ENCODE data around the gene HOXC11.

Gene HOXC11

DNA sequence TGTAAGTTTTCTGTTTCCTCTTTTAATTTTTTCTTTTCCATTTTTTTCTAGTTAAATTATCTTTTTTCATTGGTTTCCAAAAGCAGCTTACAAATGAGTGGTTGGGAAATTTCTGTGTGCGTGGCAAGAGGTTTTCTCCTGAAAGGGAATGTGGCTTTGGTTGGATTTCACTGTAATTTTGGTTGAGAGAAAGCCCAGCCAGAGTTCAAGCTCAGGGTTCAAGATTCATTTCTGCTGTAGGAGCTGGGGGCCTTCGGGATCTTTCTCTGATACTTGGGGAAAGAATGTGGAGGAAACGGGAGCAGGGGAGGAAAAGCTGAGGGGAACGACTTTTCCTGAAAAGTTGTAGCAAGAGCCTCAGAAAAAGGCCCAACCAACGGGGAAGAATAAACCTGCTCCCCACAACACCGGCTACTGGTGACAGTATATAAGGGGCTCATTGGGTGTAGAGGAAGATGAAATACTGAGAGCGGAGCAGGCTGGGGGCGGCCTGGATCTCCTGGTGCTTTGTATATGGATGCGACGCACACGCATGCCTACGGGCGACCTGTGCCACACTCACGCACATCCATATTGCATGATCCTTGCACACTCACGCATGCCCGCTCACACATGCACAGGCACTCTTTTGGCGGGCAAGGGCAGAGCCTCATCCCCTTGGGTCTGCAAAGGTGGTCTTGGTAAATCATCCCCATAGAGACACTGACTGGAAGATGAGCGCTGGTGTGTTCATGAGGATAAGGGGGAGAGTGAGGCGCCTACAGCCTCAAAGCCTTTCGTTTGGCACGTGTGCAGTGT lies 14.0 kb downstream of the HOXC11 start:
- no peak for DNase-seq

GRCh38 chr12:53987787-53988230 lies 14.9 kb downstream of the HOXC11 start:
- no peak for DNase-seq

- no peak for DNase-seq
Measured at GRCh38 chr12:53988541-53989226, 15.8 kb downstream of the HOXC11 start.

DNA sequence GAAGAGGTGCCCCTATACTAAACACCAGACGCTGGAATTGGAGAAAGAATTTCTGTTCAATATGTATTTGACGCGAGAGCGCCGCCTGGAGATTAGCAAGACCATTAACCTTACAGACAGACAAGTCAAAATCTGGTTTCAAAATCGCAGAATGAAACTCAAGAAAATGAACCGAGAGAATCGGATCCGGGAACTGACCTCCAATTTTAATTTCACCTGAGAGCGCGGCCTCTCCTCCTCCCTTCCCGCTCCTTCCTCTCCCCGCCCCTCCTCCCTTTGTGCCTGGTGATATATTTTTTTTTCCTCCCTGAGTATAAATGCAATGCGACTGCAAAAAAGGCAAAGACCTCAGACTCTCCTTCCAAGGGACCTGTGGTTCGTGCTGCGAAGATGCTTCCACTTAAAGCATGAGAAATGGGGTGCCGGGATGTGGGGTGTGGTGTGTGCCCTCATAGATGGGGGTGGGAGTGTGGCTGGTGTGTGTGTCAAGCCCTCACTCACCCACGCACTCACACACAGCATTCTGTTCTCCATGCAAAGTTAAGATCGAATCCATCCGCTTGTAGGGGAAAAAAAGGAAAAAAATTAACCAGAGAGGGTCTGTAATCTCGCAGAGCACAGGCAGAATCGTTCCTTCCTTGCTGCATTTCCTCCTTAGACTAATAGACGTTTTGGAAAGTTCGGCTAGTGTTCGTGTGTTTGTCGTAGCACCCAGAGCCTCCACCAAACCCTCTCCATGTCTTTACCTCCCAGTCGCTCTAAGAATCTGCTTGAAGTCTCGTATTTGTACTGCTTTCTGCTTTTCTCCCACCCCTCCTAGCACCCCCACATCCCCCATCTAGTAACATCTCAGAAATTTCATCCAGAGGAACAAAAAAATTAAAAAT lies 16.5 kb downstream of the HOXC11 start:
- DNase-seq = peak; percentile 55

- DNase-seq = no peak
Measured at GRCh38 chr12:53990311-53991076, 17.6 kb downstream of the HOXC11 start.

GRCh38 chr12:53991077-53991460 lies 18.1 kb downstream of the HOXC11 start:
- DNase-seq = no peak

- no peak for DNase-seq
Measured at GRCh38 chr12:53992377-53992889, 19.5 kb downstream of the HOXC11 start.

GRCh38 chr12:53993162-53994008 lies 20.5 kb downstream of the HOXC11 start:
- no peak for DNase-seq

- no peak for DNase-seq
Measured at GRCh38 chr12:53994009-53994263, 21.0 kb downstream of the HOXC11 start.

GRCh38 chr12:53994264-53995001 lies 21.5 kb downstream of the HOXC11 start:
- no peak for DNase-seq

GRCh38 chr12:53995002-53995377 lies 22.1 kb downstream of the HOXC11 start:
- DNase-seq = no peak

- DNase-seq = no peak
Measured at GRCh38 chr12:53995378-53996239, 22.7 kb downstream of the HOXC11 start.

GRCh38 chr12:53996240-53997203 lies 23.6 kb downstream of the HOXC11 start:
- DNase-seq = no peak

GRCh38 chr12:53997204-53998109 lies 24.5 kb downstream of the HOXC11 start:
- no peak for DNase-seq

GRCh38 chr12:53998110-53998899 lies 25.4 kb downstream of the HOXC11 start:
- no peak for DNase-seq

DNA sequence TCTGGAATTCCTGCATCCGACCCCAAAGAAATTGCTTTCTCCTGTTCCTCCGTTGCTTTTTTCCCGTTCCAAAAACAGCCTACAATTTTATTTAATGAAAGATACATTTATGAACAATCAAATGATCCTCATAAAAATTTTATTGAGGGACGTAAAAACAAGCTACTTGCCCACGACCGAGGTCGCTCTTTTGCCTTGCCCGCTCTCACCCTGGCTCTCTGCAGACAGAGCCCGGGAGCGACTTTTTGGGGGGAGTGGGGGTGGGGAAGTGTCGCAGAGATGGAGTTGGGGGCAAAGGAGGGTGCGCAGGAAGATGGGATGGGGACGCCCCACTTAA lies 25.9 kb downstream of the HOXC11 start:
- no peak for DNase-seq

- DNase-seq = no peak
Measured at GRCh38 chr12:53999559-54000115, 26.7 kb downstream of the HOXC11 start.

All from activated CD4-positive, alpha-beta T cell treated with anti-CD3 and anti-CD28 coated beads, Interleukin-10, Interleukin-2, amounts not matched to agents 100 ng/mL and 50 ng/mL, durations not matched to agents 16 hours and 8 hours (primary cell).